Middle frontal gyrus (tissue), 1 donor: ENCODE data around the gene C22orf39.

Experiments
- DNase-seq: peaks from one replicate; pipeline ENCODE4 v3.0.0-alpha.2; 2015; ENCODE audit warnings: low spot score; ENCODE audit errors: extremely low spot score

The C22orf39 gene

DNA sequence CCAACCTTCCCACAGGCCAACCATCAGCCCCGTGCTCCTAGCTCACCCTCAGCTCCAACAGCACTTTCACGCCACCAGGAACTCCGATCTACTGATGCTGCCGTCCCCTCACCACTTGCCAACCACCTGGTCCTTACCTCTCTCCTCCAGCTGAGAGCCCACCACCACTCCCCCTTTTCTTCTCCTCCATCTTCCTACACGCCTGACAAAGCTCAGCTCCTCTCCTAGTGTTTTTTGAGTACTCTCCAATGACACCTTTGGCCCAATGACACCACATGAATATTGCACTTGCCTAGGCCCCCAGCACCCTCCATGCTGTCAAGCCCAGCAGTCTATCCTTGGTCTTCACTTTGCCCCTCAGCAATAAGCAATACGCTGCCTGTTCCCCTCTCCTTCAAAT is 46.6 kb downstream of the C22orf39 start:
- no peak for DNase-seq

DNA sequence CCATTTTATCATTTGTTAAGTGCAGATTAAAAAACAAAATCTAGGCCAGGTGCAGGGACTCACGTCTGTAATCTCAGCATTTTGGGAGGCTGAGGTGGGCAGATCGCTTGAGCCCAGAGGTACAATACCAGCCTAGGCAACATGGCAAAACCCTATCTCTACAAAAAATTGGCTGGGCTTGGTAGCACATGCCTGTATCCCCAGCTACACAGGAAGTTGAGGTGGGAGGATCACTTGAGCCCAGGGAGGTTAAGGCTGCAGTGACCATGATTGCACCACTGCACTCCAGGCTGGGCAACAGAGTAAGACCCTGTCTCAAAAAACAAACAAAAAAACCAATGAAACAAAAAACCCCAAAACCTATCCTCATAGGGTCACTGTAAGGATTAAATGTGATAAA is 48.9 kb downstream of the C22orf39 start:
- DNase-seq: no peak

DNA sequence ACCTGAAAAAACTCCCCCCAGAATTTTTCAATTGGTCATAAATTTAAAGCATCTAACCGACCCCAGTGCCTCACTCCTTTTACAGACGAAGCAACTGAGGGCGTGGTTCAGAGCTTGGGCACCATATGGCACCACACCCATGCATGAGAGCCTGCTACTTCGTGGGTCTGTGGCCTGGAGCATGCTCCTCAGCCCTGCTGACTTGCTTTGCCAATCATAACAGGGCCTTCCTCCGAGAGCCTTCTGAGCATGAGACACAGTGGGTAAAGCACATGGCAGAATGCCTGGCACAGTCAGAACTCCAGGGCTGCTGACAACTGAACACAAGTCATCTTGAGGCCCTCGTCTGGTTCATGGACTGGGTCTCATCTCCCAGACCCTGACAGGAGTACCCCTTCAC is 49.3 kb downstream of the C22orf39 start:
- DNase-seq: no peak

DNA sequence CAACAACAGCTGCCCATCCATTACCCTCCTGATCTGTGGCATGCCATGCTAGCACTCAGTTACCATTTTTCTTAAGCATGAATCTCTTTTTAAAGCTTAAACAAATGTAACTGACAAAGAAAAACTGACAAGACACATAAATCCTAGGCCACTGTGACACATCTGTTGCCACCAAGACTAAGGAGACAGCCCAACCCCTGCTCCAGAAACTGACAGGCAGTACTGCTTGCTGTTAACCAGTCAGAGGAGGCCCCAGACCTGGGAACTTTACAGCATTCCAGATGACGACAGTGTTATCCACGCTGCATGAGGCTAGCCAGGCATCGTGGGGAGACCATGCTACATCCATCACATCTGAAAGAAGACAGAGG is 49.8 kb downstream of the C22orf39 start:
- no peak for DNase-seq

DNA sequence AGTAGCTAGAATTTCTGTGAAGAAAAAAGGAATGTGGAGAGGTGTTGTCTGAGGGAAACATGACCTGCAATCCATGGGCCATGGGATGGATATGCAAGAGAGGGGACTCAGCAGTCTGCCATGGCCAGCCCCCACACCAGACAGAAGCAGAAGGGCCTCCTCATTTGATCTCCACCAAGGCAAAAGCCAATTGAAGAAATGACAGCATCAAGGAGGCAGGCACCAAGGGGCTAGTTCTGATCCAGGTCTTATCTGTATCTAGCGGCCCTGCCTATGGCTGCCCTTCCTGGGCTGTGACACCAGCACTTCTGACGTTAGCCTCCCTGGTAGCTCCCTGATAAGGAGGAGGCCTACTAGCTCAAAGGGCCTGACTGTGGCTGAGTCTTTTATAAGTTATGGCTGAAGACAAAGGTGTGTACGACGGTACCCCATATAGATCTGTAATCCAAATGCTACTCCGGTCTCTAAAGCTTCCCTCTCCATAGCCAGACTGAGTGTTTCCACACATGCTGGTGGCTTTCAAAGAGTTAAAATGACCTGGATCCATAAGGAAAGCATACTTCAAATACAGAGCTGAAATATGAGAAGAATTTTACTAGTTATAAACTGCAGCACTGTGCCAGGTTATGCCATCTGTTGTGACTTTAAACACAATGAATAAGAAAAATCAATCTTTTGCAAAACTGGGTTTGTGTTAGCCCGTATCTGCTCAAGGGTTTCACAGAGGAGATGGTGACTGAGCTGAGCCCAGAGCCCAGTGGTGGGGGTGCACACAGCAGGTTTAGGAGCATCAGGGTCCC is 50.4 kb downstream of the C22orf39 start:
- no peak for DNase-seq

DNA sequence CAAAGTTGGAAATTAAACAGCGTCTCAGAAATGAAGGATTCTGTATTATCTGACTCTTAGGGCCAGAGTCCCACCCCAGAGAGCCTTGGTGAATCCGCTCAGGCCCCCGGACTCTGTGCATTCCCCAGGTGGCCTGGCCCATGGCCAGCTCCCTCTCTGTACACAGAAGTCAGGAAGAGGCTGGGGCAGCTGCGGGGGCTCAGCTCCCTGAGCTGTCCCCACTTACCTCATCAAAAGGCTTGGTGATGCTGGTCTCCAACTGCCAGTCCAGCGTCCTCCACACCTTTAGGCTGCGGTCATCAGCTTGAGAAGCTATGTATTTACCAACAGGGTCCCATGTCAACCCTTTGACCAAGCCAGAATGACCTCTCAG is 51.0 kb downstream of the C22orf39 start:
- no peak for DNase-seq

DNA sequence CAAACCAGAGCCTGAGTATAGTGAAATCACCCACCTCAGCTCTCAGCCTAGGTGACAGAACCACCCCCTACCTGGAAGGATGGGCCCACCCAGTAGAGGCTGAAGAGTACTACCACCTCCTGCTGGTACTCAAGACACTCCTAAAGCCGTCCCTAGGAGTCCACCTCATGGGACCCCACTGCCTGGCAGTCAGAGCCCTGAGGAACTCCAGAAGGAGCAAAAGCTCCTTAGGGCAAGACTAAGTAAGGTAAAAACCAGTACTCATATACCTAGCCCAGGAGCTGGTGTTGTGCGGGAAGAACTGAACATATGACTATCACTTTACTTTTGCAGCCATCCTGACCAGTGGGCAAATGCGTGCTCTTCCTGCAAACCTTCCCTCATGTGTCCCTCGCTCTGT is 52.2 kb downstream of the C22orf39 start:
- no peak for DNase-seq

DNA sequence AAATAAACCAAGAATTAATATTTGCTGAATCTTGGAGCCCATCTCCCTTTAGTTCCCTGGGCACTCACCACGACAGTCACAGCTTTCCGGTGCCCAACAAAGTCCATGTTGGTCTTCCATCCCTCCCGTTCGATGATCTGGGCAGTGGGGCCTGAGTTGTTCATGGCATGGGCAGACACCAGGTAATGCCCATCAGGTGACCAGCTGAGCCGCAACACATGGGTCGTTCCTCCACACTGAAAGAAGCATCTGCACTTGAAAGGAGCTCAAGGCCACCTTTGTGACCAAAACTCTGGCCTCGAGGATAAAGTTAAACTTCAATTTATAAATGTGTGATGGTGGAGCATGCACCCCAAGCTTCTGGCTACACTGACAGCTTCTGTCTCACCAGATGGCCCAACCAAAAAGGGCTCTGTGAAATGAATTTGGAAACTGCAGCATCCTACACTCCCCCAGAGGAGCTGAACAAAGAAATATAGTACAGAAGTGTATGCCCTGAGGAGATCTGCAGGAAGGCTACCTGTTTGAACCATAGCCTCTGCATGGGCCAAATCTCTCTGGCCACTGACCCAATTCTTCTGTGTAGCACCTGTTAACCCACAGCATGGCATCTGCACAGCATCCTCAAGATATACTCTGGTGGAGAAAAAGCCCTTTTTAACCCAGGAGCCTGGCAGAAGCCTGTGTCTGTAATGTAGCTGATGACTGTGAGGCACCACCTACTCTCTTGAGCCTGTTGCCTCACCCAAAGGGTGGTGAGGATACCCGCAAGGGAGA is 53.0 kb downstream of the C22orf39 start:
- no peak for DNase-seq

DNA sequence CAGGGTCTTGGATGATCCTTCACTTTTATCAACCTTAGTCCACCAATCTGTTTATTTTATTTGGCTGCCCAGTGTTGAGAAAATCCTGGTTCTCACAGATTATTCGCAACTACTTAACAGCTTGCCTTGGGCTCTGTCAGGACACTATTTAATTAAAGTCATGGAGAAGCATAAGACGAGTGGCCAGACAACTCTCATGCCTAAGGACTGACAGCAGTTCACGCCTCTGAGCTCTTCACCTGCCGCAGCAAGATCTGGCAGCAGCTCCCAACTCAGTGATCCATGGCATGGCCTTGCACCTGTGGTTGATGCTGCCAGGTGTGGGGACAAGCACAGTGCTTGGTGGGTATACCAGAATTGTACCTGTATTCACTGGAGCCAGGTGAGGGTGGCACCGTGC is 53.8 kb downstream of the C22orf39 start:
- no peak for DNase-seq
